ENCODE measurements around the gene EDDM13.

The EDDM13 gene

DNA sequence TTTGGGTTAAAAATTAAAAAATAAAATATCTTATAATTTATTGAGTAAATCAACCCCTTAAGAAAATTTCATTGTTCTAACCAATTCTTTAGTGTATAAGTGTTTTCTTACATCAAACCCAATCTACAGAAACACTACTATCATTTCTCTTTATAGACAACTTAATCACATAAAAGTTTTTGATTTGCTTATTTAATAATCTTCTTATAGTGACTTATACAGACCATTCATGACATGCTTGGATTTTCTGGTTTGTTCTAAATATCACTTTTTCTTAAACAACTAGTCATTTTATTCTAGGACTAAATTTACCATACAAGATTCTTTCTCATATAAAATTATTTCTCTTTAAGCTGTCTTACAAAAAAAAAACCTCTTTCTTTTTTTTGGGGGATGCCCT is 69.4 kb downstream of the EDDM13 start:
- TF ChIP-seq, protein P1, sequence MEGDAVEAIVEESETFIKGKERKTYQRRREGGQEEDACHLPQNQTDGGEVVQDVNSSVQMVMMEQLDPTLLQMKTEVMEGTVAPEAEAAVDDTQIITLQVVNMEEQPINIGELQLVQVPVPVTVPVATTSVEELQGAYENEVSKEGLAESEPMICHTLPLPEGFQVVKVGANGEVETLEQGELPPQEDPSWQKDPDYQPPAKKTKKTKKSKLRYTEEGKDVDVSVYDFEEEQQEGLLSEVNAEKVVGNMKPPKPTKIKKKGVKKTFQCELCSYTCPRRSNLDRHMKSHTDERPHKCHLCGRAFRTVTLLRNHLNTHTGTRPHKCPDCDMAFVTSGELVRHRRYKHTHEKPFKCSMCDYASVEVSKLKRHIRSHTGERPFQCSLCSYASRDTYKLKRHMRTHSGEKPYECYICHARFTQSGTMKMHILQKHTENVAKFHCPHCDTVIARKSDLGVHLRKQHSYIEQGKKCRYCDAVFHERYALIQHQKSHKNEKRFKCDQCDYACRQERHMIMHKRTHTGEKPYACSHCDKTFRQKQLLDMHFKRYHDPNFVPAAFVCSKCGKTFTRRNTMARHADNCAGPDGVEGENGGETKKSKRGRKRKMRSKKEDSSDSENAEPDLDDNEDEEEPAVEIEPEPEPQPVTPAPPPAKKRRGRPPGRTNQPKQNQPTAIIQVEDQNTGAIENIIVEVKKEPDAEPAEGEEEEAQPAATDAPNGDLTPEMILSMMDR (IDR thresholded peaks at IDR 0.05; ENCODE audit: low read depth, low read length): no peak
- Histone ChIP-seq H3K9me3 (no peaks in the 10 kb centered on the region), H3K4me3 (ENCODE audit: low read depth, low read length) (no peak overlapping the region), H3K36me3 (no peaks in the 10 kb centered on the region; the same call in 1 of the 2 replicates), H3K27me3 (no peaks in the 10 kb centered on the region), H3K4me1 (no peaks in the 10 kb centered on the region)
- no peak for DNase-seq

DNA sequence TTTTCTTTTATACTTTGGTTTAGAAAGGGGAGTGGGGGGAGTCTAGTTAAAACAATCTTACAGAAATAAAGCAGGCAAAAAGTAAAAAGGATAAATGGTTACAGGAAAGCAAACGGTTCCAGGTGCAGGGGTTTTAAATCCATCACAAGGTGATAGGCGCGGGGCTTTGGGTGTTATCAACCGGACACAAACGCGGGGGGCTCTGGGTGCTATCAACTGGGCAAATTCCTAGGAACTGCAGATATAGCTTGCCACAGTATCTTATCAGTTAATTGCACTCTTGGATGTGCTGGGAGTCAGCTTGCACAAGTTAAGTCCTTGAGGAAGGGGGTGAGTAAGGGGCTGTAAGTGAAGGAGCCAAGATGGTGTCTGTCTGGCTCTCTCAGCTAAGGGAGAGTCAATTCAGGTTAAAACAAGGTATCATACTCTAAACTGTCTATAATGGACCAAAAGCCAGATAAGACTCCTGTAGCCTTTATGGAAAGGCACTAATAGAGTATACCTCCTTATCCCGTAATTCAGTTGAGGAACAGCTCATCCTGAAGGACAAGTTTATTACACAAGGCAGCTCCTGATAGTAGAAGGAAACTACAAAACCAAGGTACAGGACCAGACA is 74.7 kb downstream of the EDDM13 start:
- no peak for DNase-seq
- no peaks in the 10 kb centered on the region for H3K36me3 ChIP-seq
- H3K4me1 ChIP-seq: no peaks in the 10 kb centered on the region
- no peaks in the 10 kb centered on the region for H3K9me3 ChIP-seq
- H3K4me3 ChIP-seq (ENCODE audit: low read depth, low read length): no peak overlapping the region
- no peaks in the 10 kb centered on the region for H3K27me3 ChIP-seq
- TF ChIP-seq, protein P1 (IDR thresholded peaks at IDR 0.05; ENCODE audit: low read depth, low read length): no peak

DNA sequence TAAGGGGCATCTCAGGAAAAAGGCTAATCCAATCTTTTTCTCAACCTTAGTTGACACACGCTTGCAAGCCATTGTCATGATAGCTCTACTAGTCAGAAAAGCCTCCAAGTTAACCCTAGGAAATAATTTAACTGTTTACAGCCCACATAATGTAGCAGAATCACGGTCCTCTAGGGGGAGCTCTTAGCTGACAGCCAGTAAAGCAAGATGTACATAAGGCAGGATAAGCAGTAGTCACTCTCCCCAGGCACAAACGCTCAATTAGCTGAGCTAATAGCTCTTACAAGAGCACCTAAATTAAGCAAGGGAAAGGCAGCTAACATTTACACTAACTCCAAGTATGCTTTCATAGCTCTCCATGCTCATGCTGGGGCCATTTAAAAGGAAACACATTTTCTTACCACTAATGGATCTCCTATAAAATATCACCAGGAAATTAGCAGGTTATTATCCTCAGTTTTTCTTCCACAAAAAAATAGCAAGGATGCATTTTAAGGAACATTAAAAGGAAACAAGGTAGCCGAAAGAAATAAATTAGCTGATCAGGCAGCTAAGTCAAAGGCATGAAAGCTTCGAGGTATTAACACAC is 75.8 kb downstream of the EDDM13 start:
- H3K4me3 ChIP-seq (ENCODE audit: low read depth, low read length): no peak overlapping the region

DNA sequence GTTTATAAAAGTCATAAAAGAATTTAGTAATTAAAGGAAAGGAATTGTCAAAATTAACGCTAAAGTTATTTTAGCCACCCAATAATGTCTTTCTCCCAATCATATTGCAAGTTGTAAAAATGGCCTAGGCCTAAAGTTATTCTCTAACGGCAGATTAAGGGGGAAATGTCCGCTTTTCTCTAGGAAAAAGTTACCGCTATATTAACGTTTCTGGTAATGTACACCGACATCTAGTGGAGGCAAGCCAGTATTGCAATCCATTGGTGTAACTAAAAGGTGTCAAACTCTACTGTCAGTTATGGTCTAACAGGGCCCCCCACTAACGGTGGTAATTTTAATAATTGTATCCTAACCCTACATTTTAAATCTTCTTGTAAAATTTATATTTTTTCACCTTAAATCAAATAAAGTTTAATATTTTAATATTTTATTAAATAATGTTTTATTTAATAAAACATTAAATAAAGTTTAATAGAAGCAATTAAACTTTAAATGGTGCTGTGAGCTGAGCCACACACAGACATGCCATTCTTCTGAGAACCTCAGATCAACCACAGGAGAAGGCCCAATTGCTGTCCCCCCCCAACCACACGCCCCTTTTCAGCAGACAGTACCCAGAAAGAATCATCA is 78.0 kb downstream of the EDDM13 start:
- Histone ChIP-seq H3K4me1 (no peaks in the 10 kb centered on the region), H3K9me3 (no peaks in the 10 kb centered on the region), H3K27me3 (no peaks in the 10 kb centered on the region), H3K36me3 (no peaks in the 10 kb centered on the region), H3K4me3 (ENCODE audit: low read depth, low read length) (no peak overlapping the region)
- TF ChIP-seq, protein P1 (IDR thresholded peaks at IDR 0.05; ENCODE audit: low read depth, low read length): peak; percentile 89
- DNase-seq: peak; percentile 40

More for the DNA sequence above, 75.8 kb downstream of the EDDM13 start:
- H3K4me1 ChIP-seq: no peaks in the 10 kb centered on the region
- peak; percentile 16 for DNase-seq
- TF ChIP-seq, protein P1 (IDR thresholded peaks at IDR 0.05; ENCODE audit: low read depth, low read length): peak; percentile 49
- H3K27me3 ChIP-seq: no peaks in the 10 kb centered on the region
- no peaks in the 10 kb centered on the region for H3K9me3 ChIP-seq
- H3K36me3 ChIP-seq: no peaks in the 10 kb centered on the region

DNA sequence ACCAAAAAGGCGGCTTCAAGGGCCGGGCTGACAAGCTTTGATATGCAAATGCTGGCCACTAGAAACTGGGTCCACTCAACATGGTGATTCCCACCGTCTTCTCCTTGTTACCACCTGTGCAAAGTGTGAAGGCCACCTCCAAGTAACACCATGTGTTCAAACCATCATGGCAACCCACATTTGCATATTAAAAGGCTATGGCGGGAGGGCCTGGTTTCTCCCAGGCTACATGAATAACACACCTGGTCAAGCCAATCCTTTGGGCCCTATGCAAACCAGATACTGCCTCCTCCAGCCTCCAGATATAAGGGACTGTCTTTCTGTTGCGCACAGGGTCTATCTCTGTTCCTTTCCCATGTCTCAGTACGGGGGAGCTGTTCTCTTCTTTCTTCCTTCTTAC is 78.7 kb downstream of the EDDM13 start:
- TF ChIP-seq, protein P1 (IDR thresholded peaks at IDR 0.05; ENCODE audit: low read depth, low read length): no peak
- no peak overlapping the region for H3K4me3 ChIP-seq (ENCODE audit: low read depth, low read length)
- H3K9me3 ChIP-seq: no peaks in the 10 kb centered on the region
- no peaks in the 10 kb centered on the region for H3K4me1 ChIP-seq
- no peaks in the 10 kb centered on the region for H3K27me3 ChIP-seq
- DNase-seq: no peak
- H3K36me3 ChIP-seq: no peaks in the 10 kb centered on the region

DNA sequence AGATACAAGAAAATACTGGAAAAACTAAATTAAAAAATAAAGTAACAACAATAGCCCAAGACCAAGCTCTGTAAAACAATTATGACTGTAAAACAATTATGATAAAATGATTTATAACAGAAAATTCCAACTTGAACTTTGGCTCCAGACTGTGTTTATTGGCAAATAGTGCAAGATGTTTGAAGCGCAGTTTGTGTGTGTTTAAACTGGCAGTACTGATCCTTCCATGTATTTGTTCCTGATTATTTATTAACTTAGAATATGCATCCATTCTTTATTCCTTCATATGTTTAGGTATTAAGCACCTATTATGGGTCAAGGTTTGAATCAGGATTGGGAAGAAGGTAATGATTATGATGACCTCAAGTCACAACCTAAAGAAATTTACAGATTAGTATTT is 83.0 kb downstream of the EDDM13 start:
- Histone ChIP-seq H3K9me3 (no peaks in the 10 kb centered on the region), H3K36me3 (no peaks in the 10 kb centered on the region)
- TF ChIP-seq, protein P1 (IDR thresholded peaks at IDR 0.05; ENCODE audit: low read depth, low read length): no peak

More for the DNA sequence above, 83.0 kb downstream of the EDDM13 start:
- DNase-seq: no peak
- H3K4me1 ChIP-seq: no peaks in the 10 kb centered on the region
- H3K4me3 ChIP-seq (ENCODE audit: low read depth, low read length): no peak overlapping the region
- no peaks in the 10 kb centered on the region for H3K27me3 ChIP-seq

All from BE2C (cell line).